IMR-90 (cell line): ENCODE data around the gene ADARB2.

Experiments used
- CEBPB ChIP-seq: IDR thresholded peaks from 2 replicates; pipeline ENCODE4 v1.6.1; 2012; ENCODE audit warnings: low read depth, low read length, improper control_type of control experiment
- MAZ ChIP-seq: IDR thresholded peaks from 2 replicates; pipeline ENCODE4 v1.6.1; 2012; ENCODE audit warnings: low read depth, mild to moderate bottlenecking, low read length, improper control_type of control experiment, moderate library complexity, borderline replicate concordance
- MXI1 ChIP-seq: IDR thresholded peaks from 2 replicates; pipeline ENCODE4 v1.6.1; 2012; ENCODE audit warnings: low read depth, mild to moderate bottlenecking, low read length, moderate library complexity, borderline replicate concordance
- POLR2A ChIP-seq: IDR thresholded peaks from 2 replicates; pipeline ENCODE4 v1.6.1; 2012; ENCODE audit warnings: mild to moderate bottlenecking, low read depth, low read length
- RAD21 ChIP-seq: IDR thresholded peaks from 2 replicates; pipeline ENCODE4 v1.6.1; 2012; ENCODE audit warnings: low read length, improper control_type of control experiment
- RFX5 ChIP-seq: IDR thresholded peaks from 2 replicates; pipeline ENCODE4 v1.8.0; 2012; ENCODE audit warnings: low read depth, mild to moderate bottlenecking, low read length, moderate library complexity
- SMC3 ChIP-seq: fragments of 150-350 bp; IDR thresholded peaks from 2 replicates; pipeline ENCODE4 v1.6.1; 2016; ENCODE audit warnings: low read depth, mild to moderate bottlenecking, antibody characterized with exemption, low read length, moderate library complexity
- TF ChIP-seq, protein P1 (sequence below): conservative IDR thresholded peaks from 2 replicates; pipeline ENCODE4 v1.5.1; 2012; ENCODE audit warnings: mild to moderate bottlenecking, low read depth, low read length, improper control_type of control experiment

DNA sequence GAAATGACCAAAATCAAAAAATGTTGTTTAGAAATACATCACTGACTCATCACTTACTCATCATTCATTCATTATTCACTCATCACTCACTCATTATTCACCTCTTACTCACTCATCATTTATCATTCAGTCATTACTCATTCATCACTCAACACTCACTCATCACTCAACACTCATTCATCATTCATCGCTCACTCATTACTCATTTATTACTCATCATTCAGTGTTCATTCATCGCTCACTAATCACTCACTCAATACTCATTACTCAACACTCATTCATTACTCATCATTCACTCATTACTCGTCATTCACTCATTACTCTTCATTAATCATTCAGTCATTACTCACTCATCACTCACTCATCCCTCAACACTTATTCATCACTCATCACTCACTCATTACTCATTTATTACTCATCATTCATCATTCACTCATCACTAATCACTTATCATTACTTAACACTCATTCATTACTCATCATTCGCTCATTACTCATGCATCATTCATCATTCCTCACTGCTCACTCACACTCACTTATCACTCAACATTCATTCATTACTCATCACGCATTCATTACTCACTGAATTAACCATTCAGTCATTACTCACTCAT, 238.5 kb downstream of the ADARB2 start:
- TF ChIP-seq SMC3: no peak
- TF ChIP-seq, protein P1, sequence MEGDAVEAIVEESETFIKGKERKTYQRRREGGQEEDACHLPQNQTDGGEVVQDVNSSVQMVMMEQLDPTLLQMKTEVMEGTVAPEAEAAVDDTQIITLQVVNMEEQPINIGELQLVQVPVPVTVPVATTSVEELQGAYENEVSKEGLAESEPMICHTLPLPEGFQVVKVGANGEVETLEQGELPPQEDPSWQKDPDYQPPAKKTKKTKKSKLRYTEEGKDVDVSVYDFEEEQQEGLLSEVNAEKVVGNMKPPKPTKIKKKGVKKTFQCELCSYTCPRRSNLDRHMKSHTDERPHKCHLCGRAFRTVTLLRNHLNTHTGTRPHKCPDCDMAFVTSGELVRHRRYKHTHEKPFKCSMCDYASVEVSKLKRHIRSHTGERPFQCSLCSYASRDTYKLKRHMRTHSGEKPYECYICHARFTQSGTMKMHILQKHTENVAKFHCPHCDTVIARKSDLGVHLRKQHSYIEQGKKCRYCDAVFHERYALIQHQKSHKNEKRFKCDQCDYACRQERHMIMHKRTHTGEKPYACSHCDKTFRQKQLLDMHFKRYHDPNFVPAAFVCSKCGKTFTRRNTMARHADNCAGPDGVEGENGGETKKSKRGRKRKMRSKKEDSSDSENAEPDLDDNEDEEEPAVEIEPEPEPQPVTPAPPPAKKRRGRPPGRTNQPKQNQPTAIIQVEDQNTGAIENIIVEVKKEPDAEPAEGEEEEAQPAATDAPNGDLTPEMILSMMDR: no peak
- TF ChIP-seq RFX5: no peak
- TF ChIP-seq MAZ: no peak
- TF ChIP-seq POLR2A: no peak
- no peak for TF ChIP-seq RAD21
- no peak for TF ChIP-seq MXI1
- no peak for TF ChIP-seq CEBPB
